HG03139 (cell line): ENCODE measurements around the gene ATP8A1.
A peak's percentile ranks its signal among the peaks of the same experiment; 100 is the strongest.

Experiments used
- ATAC-seq: cut with Tn5 transposase; IDR thresholded peaks from one replicate; pipeline ENCODE4 v1.9.1; 2021; ENCODE audit not compliant: unreplicated experiment

Gene ATP8A1

DNA sequence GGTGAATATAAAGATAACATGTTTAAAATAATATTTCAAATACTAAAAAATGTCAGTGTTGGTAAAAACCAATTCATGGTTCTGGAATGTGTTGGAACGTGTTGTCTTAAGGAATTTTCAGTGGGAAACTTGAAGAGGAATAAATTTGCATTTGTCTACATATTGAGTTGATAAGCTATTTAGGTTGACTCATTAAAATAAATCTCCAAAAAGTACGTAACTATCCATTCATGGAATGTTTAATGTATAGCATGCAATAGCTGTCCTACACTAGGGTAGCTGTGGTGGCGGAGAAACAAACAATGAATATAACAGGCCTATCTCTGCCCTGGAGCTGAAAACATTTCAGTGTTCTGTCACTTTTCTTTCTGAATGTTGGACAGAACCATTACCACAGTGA, 239.4 kb downstream of the ATP8A1 start:
- ATAC-seq = no peak

- ATAC-seq = no peak
Measured at GRCh38 chr4:42416017-42416416, 240.9 kb downstream of the ATP8A1 start.

GRCh38 chr4:42415281-42415680, 241.6 kb downstream of the ATP8A1 start:
- no peak for ATAC-seq

DNA sequence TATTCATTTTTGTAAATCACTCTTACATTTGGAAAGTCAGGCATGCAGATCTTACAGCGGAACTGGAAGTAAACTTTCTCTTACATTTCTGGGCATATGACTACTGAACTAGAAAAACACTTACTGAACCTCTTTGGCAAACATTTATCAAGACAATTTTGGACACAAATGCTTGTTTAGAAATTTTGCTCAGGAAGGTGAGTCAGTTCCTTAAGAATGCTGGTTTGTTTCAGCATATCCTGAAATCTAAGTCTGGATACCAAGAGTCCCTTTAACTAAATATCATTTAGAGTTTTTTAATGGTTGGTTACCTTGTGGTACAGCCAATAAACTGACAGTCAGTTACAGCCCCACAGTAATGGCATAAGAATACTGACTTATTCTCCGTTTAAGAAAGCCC, 244.7 kb downstream of the ATP8A1 start:
- no peak for ATAC-seq

DNA sequence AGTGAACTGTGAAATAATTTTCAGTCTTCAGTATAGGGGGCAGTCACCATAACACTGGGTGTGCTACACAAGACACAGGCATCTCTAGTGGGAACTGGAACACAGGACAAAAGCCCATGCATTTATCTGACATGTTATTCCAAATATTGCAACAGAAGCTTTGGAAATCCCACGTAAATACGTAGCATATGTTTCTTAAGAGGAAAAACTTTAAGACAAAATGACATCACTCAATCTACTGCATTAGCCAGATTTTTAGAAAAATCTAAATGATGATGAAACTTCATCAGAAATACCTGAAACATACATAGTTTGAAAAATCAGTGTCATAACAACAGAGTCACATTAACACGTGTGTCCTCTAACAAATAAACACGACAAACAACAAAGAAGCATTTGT, 245.1 kb downstream of the ATP8A1 start:
- no peak for ATAC-seq

- no peak for ATAC-seq
Measured at GRCh38 chr4:42410446-42410845, 246.5 kb downstream of the ATP8A1 start.

- no peak for ATAC-seq
Measured at GRCh38 chr4:42404001-42404400, 252.9 kb downstream of the ATP8A1 start.

DNA sequence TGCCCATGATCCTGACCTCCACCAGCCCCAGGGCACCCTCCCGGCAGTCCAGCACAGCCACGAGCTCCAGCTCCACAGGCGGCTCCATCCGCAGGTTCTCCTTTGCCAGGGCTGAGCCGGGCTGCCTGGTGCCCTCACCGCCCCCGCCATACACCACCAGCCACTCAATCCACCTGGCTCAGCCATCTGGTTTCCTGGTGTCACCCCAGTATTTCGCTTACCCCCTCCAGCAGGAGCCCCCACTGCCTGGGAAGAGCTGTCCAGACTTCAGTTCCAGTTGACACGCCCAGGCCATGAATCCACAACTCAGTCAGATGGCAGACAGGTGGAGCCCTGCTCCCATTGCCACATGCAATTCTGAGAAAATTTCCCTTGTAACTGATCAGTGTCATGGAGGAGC, 255.7 kb downstream of the ATP8A1 start:
- no peak for ATAC-seq

DNA sequence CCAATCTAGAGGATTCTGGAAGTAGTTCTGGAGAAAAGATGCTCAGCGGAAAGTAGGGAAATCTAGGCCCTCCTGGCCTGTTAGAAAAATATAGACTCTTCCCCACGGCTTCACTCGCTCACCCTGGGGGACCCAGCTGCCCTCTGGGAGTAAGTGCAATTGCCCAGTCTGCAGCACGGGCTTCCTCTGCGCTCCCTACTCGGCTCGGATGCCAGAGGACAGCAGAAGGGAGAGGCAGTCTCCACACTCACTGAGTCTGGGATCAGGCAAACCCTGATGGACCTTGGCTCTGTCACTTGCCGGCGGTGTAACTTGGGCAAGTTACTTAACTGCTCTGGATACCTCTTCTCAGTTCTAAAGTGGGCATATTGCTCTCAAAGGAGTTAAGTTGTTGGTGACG, 257.5 kb downstream of the ATP8A1 start:
- no peak for ATAC-seq

DNA sequence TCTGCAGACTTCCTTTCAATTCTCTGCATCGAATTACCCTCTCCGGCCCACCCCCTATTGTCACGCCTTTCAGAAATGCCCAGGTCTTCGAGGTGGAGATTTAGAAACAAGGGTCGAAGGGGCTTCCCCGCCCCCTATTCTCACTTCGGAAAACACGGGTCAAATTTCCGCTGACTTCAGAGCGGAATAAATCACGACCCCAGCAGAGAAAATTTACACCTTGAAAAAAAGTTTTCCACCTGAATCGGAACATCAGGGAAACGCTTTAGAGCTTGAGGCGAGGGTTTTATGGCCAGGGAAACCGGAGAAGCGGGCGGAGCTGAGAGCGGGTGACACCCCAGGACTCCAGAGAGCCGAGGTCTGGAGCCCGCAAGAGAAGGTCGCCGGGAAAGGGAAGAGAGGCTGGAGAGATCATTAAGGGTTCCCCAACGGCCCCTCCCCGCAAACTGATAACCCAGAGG, 258.0 kb downstream of the ATP8A1 start:
- no peak for ATAC-seq

DNA sequence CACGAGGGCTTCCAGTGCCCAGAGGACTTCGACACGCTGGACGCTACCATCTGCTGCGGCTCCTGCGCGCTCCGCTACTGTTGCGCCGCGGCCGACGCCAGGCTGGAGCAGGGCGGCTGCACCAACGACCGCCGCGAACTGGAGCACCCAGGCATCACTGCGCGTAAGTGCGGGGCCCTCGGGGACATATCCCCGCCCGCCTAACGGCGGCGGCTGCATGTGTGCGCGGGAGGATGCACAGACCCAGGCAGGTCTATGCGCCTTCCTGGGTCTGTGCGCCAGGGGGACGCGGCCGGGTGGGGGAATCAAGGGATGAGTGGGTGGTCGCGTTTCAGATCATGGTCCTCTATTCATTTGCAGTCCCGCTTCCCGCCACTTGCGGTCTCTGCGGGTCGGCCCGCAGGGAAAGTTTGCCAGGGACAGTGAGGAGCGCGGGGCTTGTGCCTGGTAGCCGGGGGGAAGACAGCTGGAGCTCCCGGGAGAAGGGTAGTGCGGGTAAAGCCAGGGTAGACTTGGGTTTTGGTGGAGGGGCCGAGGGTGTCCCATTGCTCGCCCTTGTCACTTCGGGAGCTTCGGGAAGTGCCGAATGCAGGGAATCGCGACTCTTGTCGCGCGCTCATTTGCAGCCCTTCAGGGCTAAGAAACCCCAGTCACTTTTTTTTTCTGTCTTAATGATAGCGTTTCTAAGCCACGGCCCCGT, 258.6 kb downstream of the ATP8A1 start:
- ATAC-seq = peak; percentile 35

- ATAC-seq = peak; percentile 40
Measured at GRCh38 chr4:42397635-42398170, 259.2 kb downstream of the ATP8A1 start.

- peak; percentile 42 for ATAC-seq
Measured at GRCh38 chr4:42396752-42397634, 259.9 kb downstream of the ATP8A1 start, which contains the start of gene SHISA3. Gene SHISA3, plus strand, starts transcription at chr4:42397488. Its CDS starts 569 bp downstream, at chr4:42398057.

- no peak for ATAC-seq
Measured at GRCh38 chr4:42396361-42396751, 260.5 kb downstream of the ATP8A1 start.

DNA sequence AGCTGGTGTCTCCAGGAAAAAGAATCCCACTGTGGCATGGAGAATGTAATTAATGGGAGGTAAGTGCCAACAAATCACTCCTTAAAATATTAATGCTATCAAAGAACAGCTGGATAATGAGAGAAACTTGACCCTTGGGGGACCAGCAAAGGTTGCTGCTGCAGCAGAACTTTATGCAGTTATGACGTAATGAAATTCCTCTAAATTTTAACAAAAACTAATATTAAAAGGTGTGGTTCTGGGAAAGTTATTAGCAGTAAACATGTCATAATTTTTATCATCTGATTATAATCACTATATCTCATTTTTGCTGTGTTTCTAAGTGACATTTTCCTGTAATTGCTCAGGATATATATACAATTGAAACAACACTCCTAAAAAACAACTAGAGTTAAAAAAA, 261.3 kb downstream of the ATP8A1 start:
- ATAC-seq = no peak

- no peak for ATAC-seq
Measured at GRCh38 chr4:42392436-42392835, 264.5 kb downstream of the ATP8A1 start.

DNA sequence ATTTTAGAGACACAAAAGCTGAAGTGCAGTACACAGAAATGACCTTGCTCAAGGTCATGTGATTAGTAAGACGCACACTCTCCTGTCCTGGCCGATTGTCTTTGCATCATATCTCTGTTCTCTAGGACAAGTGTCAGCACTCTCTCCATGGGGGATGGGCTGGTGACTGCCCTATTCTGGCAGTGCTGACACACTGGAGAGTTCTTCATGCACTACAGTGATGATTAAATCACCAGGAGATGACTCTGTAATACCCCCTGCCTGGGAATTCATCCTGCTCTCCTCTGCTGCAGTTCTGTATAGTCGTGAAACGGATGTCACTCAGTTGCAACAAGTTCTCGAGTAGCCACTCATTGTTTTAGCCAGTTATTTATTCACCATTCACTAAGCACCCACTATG, 264.9 kb downstream of the ATP8A1 start:
- no peak for ATAC-seq

GRCh38 chr4:42391355-42391664, 265.6 kb downstream of the ATP8A1 start:
- no peak for ATAC-seq

DNA sequence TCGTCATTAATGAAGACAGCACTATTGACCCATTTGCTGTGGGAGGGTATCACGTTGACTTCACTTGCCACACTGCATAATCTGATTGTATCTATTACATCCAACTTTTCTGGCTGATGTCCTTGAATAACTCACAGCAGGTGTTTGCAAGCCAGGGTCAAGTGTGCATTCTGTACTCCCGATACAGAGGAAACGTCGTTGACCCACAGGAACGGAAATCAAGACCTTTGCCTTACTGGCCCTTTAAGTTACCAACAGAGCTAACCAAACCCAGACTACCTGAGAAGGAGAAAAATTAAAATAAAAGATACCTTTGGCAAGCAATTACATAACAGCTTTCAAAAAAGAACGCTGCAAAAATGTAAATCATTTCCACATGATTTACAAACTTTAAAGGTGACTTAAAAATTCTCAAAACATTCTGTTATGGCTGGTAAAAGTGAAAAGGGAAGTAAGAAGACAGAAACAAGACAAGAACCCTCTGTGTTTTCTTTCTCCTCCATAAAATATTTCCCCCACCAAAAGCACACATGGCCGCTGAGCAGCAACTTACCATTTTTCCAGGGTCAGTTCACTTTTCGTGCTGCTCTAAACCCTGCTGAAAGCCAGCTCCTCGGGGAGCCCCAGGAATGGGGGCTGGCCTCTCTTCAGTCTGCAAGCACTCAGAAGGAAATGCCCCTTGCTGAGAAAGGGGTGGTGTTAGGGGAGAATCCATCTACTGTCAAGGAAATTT, 266.1 kb downstream of the ATP8A1 start:
- ATAC-seq = no peak

DNA sequence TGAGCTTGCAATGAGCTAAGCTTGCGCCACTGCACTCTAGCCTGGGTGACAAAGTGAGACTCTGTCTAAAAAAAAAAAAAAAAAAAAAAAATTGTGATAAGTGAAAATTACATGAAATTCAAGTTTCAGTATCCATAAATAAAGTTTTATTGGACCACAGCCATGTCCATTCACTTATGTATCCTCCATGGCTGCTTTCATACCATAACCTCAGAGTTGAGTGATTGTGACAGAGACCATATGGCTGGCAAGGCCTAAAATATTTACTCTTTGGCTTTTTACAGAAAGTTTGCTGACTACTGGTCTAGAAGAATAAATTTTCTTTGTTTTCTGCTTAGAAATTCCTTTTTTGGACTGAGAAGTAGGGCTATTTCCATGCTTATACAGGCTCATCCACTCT, 271.4 kb downstream of the ATP8A1 start:
- no peak for ATAC-seq

DNA sequence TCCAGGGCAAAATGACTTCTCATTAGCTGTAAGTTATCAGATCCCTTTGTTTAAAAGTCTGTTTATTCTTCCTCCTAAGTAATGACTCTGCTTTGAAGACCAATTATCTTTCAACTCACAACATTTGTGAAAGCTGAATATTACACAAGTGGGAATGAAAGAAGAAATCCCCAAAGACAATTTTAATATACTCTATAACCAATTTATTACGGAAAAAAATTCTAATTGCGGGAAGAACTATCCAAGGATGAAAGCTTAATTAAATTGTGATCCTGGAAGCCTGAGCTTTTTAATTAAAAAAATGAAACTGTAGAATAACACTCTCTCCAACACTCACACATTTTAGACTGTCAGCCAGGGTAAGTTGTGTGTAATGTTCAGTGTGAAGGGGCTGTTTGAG, 275.2 kb downstream of the ATP8A1 start:
- no peak for ATAC-seq
